ENCODE results near the gene PCDHB15.

DNA sequence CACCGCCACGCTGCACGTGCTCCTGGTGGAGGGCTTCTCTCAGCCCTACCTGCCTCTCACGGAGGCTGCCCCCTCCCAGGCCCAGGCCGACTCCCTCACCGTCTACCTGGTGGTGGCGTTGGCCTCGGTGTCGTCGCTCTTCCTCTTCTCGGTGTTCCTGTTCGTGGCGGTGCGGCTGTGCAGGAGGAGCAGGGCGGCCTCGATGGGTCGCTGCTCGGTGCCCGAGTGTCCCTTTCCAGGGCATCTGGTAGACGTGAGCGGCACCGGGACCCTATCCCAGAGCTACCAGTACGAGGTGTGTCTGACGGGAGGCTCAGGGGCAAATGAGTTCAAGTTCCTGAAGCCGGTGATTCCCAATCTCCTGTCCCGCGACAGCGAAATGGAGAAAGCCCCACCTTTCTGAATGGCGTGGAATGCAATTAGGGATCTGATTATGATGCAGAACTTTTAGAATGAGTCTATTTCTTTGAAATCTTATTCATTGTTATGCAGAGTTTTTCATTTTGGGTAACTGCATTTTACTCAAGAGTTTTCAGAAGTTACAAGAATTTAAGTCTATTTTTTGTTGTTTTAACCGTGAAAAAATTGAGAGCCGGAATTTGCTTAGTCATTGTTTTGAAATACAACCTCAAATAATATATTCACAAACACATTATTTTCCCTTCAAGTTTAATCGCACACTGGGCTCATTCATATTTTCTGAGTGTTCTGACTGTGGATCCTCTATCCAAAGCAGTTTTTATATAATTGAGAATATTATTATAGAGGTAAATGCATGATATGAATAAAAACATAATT is 8.5 kb upstream of the PCDHB15 start:
- TF ChIP-seq, protein P1, sequence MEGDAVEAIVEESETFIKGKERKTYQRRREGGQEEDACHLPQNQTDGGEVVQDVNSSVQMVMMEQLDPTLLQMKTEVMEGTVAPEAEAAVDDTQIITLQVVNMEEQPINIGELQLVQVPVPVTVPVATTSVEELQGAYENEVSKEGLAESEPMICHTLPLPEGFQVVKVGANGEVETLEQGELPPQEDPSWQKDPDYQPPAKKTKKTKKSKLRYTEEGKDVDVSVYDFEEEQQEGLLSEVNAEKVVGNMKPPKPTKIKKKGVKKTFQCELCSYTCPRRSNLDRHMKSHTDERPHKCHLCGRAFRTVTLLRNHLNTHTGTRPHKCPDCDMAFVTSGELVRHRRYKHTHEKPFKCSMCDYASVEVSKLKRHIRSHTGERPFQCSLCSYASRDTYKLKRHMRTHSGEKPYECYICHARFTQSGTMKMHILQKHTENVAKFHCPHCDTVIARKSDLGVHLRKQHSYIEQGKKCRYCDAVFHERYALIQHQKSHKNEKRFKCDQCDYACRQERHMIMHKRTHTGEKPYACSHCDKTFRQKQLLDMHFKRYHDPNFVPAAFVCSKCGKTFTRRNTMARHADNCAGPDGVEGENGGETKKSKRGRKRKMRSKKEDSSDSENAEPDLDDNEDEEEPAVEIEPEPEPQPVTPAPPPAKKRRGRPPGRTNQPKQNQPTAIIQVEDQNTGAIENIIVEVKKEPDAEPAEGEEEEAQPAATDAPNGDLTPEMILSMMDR (IDR thresholded peaks at IDR 0.05), result no peak
- TF ChIP-seq POLR2A (IDR thresholded peaks at IDR 0.05), result no peak

Data from body of pancreas (tissue), 4 donors.